ENCODE data around the gene CELF1.

GRCh38 chr11:47496808-47497207, 56.1 kb downstream of the CELF1 start:
- TF ChIP-seq CTCF (IDR thresholded peaks at IDR 0.05) (no peak), EZH2 (IDR thresholded peaks at IDR 0.05; ENCODE audit: borderline replicate concordance, insufficient read depth, low read depth, low read length, poor library complexity, severe bottlenecking) (no peak)
